GM18517 (cell line): Measurements from ENCODE around the gene EIF5.
A peak's percentile ranks its signal among the peaks of the same experiment; 100 is the strongest.

Experiments used
- ATAC-seq: cut with Tn5 transposase; IDR thresholded peaks from one replicate; pipeline ENCODE4 v1.9.1; 2021; ENCODE audit warnings: mild to moderate bottlenecking, moderate library complexity; ENCODE audit not compliant: unreplicated experiment

The EIF5 gene

DNA sequence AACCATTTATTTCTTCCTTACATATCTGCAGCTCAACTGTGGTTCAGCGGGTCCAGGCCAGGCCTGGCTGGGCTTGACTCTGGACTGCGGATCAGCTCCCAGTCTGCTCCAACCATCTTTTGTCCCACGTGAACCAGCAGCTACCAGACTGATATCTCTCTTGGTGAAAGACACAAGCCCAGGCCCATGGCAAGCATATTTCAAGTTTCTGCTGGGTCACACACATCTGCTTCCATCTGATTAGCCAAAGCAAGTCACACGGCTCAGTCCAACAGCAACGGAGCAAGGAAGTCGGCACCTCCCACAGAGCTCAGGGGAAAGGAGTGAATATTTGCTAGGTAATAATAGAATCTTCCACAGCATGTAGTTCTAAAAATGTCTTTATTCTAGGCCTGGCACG, 26.5 kb downstream of the EIF5 start:
- no peak for ATAC-seq

- ATAC-seq = no peak
These were observed 27.8 kb downstream of the EIF5 start for GRCh38 chr14:103361867-103362266.

DNA sequence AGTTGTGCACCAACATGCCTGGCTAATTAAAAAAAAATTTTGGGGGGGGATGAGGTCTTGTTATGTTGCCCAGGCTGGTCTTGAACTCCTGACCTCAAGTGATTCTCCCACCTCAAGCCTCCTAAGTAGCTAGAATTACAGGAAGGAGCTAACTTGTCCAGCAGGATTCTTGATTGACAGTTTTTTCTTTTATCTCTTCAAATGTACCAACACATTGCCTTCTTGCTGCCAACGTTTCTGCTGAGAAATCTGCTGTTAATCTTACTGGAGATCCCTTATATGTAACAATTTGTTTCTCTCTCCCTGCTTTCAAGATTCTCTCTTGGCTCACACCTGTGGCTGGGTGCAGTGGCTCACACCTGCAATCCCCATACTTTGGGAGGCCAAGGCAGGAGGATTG, 28.7 kb downstream of the EIF5 start:
- ATAC-seq = no peak

DNA sequence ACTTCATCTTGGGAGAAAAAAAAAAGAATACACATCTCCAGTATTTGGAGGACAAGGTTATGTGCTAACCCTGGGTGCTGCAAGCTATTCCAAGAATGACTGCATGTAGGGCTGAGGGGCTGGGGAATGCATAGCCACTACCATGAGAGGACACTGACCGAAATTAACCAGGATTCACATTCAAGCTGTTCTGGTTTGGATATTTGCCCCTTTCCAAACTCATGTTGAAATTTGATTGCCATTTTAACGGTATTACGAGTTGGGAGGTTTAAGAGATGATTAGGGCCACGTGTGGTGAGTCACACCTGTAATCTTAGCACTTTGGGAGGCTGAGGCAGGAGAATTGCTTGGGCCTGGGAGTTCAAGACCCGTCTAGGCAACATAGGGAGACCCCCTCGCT, 32.7 kb downstream of the EIF5 start:
- no peak for ATAC-seq

DNA sequence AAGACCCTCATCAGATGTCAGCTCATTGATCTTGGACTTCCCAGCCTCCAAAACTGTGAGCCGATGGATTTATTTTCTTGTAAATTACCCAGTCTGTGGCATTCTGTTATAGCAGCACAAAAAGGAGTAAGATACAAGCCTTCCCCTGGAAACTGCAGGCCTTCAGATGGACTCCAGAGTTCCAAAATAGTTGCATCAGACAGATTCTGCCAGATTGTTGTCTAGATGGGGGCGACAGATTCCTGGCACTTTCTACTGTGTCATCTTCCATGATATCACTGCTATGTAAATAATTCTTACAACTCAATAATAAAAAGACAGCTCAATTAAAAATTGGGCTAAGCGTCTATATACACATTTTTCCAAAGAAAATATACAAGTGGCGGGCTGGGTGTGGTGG, 34.0 kb downstream of the EIF5 start:
- no peak for ATAC-seq

DNA sequence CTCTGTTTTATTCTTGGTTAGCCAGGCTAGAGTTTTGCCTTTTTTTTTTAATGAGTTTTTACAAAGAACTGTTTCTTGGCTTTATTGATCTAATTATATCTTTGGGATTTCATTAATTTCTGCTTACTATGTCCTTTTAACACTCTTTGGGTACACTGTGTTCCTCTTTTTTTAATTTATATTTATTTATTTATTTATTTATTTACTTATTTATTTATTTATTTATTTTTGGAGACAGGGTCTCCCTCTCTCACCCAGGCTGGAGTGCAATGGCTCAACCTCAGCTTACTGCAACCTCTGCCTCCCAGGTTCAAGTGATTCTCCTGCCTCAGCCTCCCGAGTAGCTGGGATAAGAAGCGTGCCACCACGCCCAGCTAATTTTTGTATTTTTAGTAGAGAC, 36.0 kb downstream of the EIF5 start:
- no peak for ATAC-seq

- ATAC-seq = no peak
These were observed 38.0 kb downstream of the EIF5 start for GRCh38 chr14:103372017-103372416.

DNA sequence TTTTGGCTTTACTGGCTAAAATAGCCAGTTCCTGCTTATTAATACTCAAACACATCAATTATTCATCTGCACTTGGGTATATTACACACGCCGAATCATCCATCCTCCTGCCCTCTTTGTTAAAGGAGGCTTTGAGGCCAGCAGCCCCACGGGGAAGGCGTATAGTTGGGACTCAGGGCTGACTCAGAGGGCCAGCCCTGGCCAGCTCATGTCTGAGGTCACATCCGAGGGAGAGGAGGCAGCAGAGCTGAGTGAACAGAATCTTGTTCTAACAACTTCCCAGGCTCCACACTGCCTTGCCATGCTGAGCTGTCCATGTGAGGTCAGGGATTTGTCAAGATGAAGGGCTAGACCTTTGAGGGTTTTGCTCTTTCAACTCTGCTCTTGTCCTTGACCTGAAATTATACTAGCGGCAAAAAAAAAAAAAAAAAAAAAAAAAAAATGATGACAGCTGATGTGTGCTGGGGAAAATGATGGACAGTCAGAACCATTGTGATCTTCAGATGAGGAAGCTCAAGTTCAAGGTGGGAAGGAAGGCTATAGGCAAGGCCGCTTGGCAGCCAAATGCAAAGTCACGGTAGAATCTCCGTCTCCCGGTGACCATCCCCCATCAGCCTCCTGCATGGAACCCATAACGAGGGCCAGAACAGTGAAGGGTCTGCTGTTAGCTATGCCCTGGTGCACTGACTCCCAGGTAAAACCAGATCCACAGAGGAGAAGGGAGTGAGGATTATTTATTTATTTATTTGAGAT, 38.7 kb downstream of the EIF5 start:
- no peak for ATAC-seq

DNA sequence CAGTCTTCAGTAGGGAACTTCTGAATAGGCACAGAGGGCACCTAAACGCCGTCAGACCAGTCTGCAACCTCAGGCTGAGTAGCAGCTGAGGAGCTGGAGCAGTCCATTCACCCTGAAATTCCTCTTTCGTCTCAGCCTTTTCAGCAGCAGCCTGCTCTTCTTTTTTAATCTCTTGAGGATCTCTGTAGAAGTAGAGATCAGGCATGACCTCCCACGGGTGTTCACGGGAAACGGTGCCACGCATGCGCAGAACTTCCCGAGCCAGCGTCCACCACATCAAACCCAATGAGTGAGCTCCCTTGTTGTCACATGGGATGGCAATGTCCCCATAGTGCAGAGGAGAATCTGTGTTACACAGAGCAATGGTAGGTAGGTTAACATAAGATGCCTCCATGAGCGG, 40.1 kb downstream of the EIF5 start:
- ATAC-seq = no peak

GRCh38 chr14:103377522-103378037, 43.5 kb downstream of the EIF5 start:
- no peak for ATAC-seq

DNA sequence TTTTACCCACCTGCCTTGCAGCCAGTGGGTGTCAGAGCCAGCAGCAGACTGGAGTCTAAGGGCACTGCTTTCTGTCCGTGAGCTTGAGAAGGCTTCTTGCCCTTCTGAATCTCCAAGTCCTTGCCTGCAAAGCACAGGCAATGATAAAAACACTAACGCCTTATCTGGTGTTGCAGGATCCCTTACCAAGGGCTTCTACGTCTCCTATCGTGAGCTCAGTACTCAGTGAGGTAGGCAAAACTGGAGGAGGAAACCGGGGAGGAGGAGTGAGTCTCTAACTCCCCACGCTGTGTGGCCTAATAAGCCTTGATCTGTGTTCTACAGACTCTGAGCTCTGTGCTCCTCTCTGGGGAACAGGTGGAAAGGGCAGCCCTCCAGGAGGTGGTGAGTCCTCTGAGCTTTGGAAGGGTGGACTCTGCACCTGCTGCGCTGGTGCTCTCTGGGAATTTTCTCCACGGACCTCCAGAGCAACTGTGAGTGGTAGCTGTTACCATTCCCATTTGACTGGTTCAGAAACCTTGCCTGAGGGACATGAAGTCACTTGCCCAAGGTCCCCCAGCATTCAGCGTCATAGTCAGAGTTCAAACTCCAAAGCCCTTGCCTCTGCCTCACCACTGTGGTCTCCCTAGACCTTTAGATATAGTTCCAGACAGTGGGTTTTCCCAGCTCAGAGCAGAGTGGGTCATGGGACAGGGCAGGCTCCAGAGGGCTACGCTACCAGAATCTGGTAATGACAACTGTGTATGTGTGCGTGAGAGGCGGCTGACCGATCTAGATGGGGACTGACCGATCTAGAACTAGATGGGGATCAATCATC, 44.2 kb downstream of the EIF5 start:
- ATAC-seq = no peak

- no peak for ATAC-seq
These were observed 46.8 kb downstream of the EIF5 start for GRCh38 chr14:103380719-103381377.

GRCh38 chr14:103382376-103382775, 48.3 kb downstream of the EIF5 start:
- ATAC-seq = no peak

DNA sequence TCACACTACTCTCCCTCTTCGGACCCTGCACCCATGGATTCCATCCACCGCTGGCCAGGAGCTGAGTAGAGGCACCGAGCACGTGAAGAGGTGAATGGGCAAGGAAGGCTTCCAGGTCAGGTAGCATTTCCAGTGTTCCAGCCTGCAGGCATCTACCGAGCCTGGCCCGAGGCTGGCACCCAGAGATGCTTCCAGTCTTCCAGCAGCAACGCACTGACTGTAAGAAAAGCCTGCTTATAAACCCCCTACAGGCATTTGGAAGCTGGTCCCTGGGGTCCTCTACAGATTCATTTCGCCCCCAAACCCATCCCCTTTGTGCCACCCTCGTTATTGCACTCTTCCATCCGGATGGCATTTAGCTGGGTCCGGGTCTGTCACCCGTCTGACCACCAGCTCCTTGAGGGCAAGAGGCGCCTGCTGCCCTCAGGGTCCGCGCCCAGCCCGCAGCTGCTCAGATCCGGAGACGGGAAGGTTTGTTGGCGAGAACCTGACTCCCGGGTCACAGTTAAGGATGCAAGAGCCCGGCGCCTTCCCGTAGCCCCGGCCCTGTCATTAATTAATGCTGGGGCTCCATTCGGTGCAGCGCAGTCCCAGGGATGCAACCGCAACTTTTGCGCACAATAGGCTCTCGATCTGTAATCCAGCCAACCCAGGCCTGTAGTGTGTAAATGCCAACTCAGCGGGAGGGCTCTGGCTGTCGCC, 50.6 kb downstream of the EIF5 start:
- peak; percentile 11 for ATAC-seq

- peak; percentile 82 for ATAC-seq
These were observed 51.3 kb downstream of the EIF5 start, which contains the start of gene MARK3 for GRCh38 chr14:103385152-103385928. TSS of gene MARK3 (plus strand) at chr14:103385415. CDS start at chr14:103386030, 615 bp downstream.

DNA sequence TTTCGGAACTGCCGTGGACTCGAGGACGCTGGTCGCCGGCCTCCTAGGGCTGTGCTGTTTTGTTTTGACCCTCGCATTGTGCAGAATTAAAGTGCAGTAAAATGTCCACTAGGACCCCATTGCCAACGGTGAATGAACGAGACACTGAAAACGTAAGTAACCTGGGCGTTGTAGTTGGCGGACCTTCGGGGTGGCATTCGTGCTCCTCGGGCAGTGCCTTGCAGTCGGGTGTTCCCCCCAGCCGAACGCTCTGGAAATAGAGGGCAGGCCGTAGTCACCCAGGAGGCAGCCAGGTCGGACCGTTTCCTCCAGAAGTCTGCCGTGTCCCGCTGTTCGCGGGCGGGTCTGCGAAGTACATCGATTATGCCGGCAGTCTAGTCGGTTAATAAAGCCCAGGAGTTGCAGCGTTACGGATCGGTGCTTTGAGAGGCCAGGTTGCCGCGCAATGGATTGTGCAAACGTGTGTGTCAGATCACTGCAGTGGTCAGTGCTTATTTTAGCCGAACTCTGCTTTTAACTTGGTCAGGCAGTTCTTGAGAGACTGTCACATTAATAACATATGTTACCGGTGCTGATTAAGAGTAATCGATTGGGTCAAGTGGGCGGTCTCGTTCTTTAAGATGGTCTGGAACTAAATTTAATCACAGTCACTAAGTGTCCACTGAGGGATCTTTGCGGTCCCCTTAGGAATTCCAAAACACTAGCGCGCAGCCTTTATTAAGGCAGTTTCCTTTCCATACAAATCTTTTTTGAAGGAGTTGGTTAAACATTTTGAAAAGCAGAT, 52.1 kb downstream of the EIF5 start:
- no peak for ATAC-seq

GRCh38 chr14:103386713-103387329, 52.8 kb downstream of the EIF5 start:
- ATAC-seq = no peak

GRCh38 chr14:103388664-103389063, 54.6 kb downstream of the EIF5 start:
- ATAC-seq = no peak

DNA sequence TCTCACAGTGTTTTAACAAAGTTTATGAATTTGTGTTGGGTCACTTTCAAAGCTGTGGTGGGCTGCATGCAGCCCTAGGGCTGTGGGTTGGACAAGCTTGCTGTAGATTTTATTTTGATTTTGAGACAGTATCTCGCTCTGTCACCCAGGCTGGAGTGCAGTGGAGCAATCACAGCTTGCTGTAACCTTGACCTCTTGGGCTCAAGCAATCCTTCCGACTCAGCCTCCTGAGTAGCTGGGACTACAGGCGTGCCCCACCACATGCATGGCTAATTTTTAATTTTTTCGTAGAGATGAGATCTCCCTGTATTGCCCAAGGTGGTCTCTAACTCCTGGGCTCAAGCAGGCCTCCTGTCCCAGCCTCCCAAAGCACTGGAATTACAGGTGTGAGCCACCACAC, 56.6 kb downstream of the EIF5 start:
- no peak for ATAC-seq
